ENCODE results near the gene RD3L.

- TF ChIP-seq TSHZ2 (CRISPR knock-in tag; IDR thresholded peaks at IDR 0.05) (no peak), PPARA (CRISPR knock-in tag; IDR thresholded peaks at IDR 0.05; ENCODE audit: borderline replicate concordance) (no peak), ESRRG (CRISPR knock-in tag; IDR thresholded peaks at IDR 0.05) (no peak), RARB (CRISPR knock-in tag; IDR thresholded peaks at IDR 0.05) (no peak)
Observed at GRCh38 chr14:103927566-103927965, 14.8 kb downstream of the RD3L start.

Measured in SK-N-SH treated with all-trans-retinoic acid at 6 μM for 48 hours (cell line).